Measurements from ENCODE around the gene DAZAP1. TPM values are rescaled to one million over a fixed set of nuclear protein-coding genes. Genes with fewer than 3 reads are reported as not detected.

The DAZAP1 gene
- total RNA-seq, 1 experiment from 2014 or later: 246 TPM

- intact Hi-C loops (cut with micrococcal nuclease): no loop called here
- H3K9me3 Mint-ChIP-seq (ENCODE audit: unreplicated experiment): no peaks in the 10 kb centered on the region
- ChIA-PET CTCF (interaction anchor here (0.5 to 1.0 kb wide), 4 partner anchors 57 to 342 kb away, joined by 3 to 4 read pairs (median 4); no protein-coding TSS in a partner anchor), POLR2A (interaction anchor here (0.6 to 1.0 kb wide), 3 partner anchors 10 to 204 kb away, joined by 3 to 5 read pairs (median 3); no protein-coding TSS in a partner anchor)
- no TSS peak for BruUV-seq (replicated peaks)
- no peaks in the 10 kb centered on the region for H3K27me3 Mint-ChIP-seq (ENCODE audit: insufficient read depth, unreplicated experiment)
- H3K4me3 Mint-ChIP-seq (ENCODE audit: unreplicated experiment): no peak overlapping the region
- H3K27ac Mint-ChIP-seq (ENCODE audit: low read depth, unreplicated experiment): no peak overlapping the region
- H3K36me3 Mint-ChIP-seq (ENCODE audit: insufficient read depth, unreplicated experiment): peaks cover 30% of the 10 kb centered on the region
- no peak for DNase-seq (ENCODE audit: unreplicated experiment)
- no peaks in the 10 kb centered on the region for H3K4me1 Mint-ChIP-seq (ENCODE audit: insufficient read depth, unreplicated experiment)
- TF ChIP-seq CTCF (IDR thresholded peaks at IDR 0.05; ENCODE audit: unreplicated experiment): no peak
These were observed 34.3 kb upstream of the DAZAP1 start for GRCh38 chr19:1373042-1373533.

DNA sequence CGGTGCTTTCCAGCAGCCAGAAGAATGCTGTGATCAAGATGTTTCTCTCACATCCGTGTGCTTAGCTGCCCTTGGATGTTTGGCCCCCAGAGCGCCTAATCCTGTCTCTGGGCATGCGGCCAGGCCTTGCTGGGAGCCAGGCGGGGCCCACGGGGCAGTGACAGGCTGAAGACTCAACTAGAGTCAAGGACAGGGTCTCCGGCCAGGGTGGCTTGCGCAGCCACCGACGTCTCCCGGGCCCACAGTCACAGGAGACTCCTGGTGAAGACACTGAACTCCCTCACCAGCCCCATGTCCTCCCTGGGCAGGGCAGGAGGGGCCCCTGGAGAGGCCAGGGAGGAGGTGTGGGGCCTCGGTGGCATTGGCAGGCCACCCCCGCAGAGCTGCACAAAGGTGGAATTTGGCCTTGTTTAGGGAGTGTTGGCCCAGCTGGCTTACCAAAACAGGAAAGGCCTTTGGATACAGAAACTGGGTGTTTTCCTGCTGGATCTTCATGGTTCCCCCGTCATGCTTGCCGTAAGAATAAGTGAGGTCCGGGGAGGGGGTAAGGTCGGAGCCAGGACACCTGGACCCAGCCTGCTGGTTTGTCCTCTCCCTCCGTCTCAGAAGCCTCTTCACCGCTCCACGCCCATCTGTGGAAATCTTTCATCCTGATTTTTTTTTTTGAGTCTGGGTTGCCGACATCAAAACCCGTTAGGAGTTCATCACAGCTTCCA is 33.7 kb upstream of the DAZAP1 start:
- Mint-ChIP-seq H3K27me3 (ENCODE audit: insufficient read depth, unreplicated experiment) (no peaks in the 10 kb centered on the region), H3K4me1 (ENCODE audit: insufficient read depth, unreplicated experiment) (no peaks in the 10 kb centered on the region), H3K36me3 (ENCODE audit: insufficient read depth, unreplicated experiment) (peaks cover 30% of the 10 kb centered on the region), H3K27ac (ENCODE audit: low read depth, unreplicated experiment) (no peak overlapping the region), H3K9me3 (ENCODE audit: unreplicated experiment) (no peaks in the 10 kb centered on the region), H3K4me3 (ENCODE audit: unreplicated experiment) (no peak overlapping the region)
- ChIA-PET POLR2A (no interaction called here), CTCF (interaction anchor here (0.5 to 1.4 kb wide), 2 partner anchors 9 to 61 kb away, joined by 4 read pairs; no protein-coding TSS in a partner anchor)
- no peak for DNase-seq (ENCODE audit: unreplicated experiment)
- no TSS peak for BruUV-seq (replicated peaks)
- TF ChIP-seq CTCF (IDR thresholded peaks at IDR 0.05; ENCODE audit: unreplicated experiment): no peak
- intact Hi-C loops (cut with micrococcal nuclease): no loop called here

DNA sequence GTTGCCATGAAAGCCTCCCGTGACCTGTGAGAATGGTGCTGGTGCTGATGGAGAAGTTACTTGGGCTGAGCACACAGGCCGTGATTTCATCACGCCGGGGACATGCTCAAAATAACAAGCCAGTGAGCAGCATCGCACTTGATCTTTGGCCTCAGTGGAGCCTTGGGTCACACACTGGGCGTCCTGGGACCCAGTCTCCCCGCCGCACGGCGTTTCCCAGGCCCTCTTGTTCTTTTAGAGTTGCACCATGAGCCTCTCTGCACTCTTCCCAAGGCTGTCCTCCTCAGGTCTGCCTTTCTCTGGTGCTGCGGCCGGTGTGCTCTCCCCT is 33.2 kb upstream of the DAZAP1 start:
- Mint-ChIP-seq H3K27me3 (ENCODE audit: insufficient read depth, unreplicated experiment) (no peaks in the 10 kb centered on the region), H3K27ac (ENCODE audit: low read depth, unreplicated experiment) (no peak overlapping the region), H3K4me3 (ENCODE audit: unreplicated experiment) (no peak overlapping the region), H3K4me1 (ENCODE audit: insufficient read depth, unreplicated experiment) (no peaks in the 10 kb centered on the region), H3K9me3 (ENCODE audit: unreplicated experiment) (no peaks in the 10 kb centered on the region), H3K36me3 (ENCODE audit: insufficient read depth, unreplicated experiment) (peaks cover 30% of the 10 kb centered on the region)
- ChIA-PET CTCF (interaction anchor here (0.6 to 1.4 kb wide), 2 partner anchors 9 to 66 kb away, joined by 3 to 4 read pairs; no protein-coding TSS in a partner anchor), POLR2A (no interaction called here)
- intact Hi-C loops (cut with micrococcal nuclease): no loop called here
- no peak for DNase-seq (ENCODE audit: unreplicated experiment)
- no peak for TF ChIP-seq CTCF (IDR thresholded peaks at IDR 0.05; ENCODE audit: unreplicated experiment)
- no TSS peak for BruUV-seq (replicated peaks)

DNA sequence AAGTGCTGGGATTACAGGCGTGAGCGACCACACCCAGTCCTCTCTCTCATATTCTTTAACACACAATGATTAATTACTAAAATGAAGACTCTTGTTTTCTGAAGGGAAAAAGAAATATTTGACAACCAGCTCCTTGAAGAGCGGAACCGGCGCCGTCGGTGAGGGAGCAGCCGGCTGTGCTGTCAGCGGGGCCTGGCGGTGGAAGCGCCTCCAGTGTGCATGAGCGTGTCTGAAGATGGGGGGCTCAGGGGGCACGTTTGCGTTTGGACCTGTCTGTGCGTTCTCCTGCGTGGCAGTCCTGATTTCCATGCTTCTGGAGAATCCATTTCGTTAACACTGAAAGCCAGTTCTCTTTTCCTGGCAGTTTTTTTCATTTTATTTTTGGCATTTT is 31.0 kb upstream of the DAZAP1 start:
- POLR2A ChIA-PET: interaction anchor here (0.6 kb wide), 1 partner anchor 49 kb away, joined by 3 read pairs; no protein-coding TSS in a partner anchor
- CTCF ChIA-PET: no interaction called here
- no TSS peak for BruUV-seq (replicated peaks)
- no peak for TF ChIP-seq CTCF (IDR thresholded peaks at IDR 0.05; ENCODE audit: unreplicated experiment)
- H3K4me1 Mint-ChIP-seq (ENCODE audit: insufficient read depth, unreplicated experiment): no peaks in the 10 kb centered on the region
- DNase-seq (ENCODE audit: unreplicated experiment): no peak
- H3K27ac Mint-ChIP-seq (ENCODE audit: low read depth, unreplicated experiment): no peak overlapping the region
- H3K27me3 Mint-ChIP-seq (ENCODE audit: insufficient read depth, unreplicated experiment): no peaks in the 10 kb centered on the region
- peaks cover 29% of the 10 kb centered on the region for H3K36me3 Mint-ChIP-seq (ENCODE audit: insufficient read depth, unreplicated experiment)
- no peaks in the 10 kb centered on the region for H3K9me3 Mint-ChIP-seq (ENCODE audit: unreplicated experiment)
- no peak overlapping the region for H3K4me3 Mint-ChIP-seq (ENCODE audit: unreplicated experiment)
- intact Hi-C loops (cut with micrococcal nuclease): no loop called here
